ENCODE data around the gene SETD1B. TPM values are rescaled to one million over a fixed set of nuclear protein-coding genes. Genes with fewer than 3 reads are reported as not detected.
A peak's percentile ranks its signal among the peaks of the same experiment; 100 is the strongest.

SETD1B gene
- total RNA-seq, 1 donor from 2014 or later = 1.8 TPM

GRCh38 chr12:121762269-121762668 is 41.5 kb upstream of the SETD1B start:
- no peak for TF ChIP-seq EZH2 (IDR thresholded peaks at IDR 0.05)
- no peak for TF ChIP-seq EZH2phosphoT487 (IDR thresholded peaks at IDR 0.05)
- no peak for TF ChIP-seq CTCF (IDR thresholded peaks at IDR 0.05)

GRCh38 chr12:121764808-121765207 is 39.0 kb upstream of the SETD1B start:
- DNase-seq (ENCODE audit: low spot score) = no peak
- no peaks in the 10 kb centered on the region for H3K36me3 ChIP-seq
- H3K4me1 Mint-ChIP-seq = peaks cover 27% of the 10 kb centered on the region
- no peaks in the 10 kb centered on the region for H3K27me3 ChIP-seq
- H3K4me3 Mint-ChIP-seq = no peak overlapping the region
- TF ChIP-seq CTCF (IDR thresholded peaks at IDR 0.05) (no peak), EZH2phosphoT487 (IDR thresholded peaks at IDR 0.05) (no peak), EZH2 (IDR thresholded peaks at IDR 0.05) (no peak)
- H2AFZ ChIP-seq (replicated peaks) = no peak overlapping the region
- no peak overlapping the region for H3K27ac Mint-ChIP-seq
- no peak overlapping the region for H3K4me2 ChIP-seq
- H3F3A ChIP-seq (ENCODE audit: low read depth) = no peaks in the 10 kb centered on the region
- H3K4me1 ChIP-seq = no peaks in the 10 kb centered on the region
- H4K20me1 ChIP-seq (ENCODE audit: low read depth) = no peaks in the 10 kb centered on the region
- H3K27me3 Mint-ChIP-seq (ENCODE audit: insufficient read depth, low read depth) = peaks cover 5% of the 10 kb centered on the region
- H3K9me3 Mint-ChIP-seq = no peaks in the 10 kb centered on the region
- no peaks in the 10 kb centered on the region for H3K79me2 ChIP-seq (ENCODE audit: low read depth)
- no peak overlapping the region for H3K4me3 ChIP-seq
- peaks cover 3% of the 10 kb centered on the region for H3K36me3 Mint-ChIP-seq
- H3K9ac ChIP-seq = no peak overlapping the region
- no peaks in the 10 kb centered on the region for H3K9me3 ChIP-seq (ENCODE audit: low read depth)
- no peak overlapping the region for H3K27ac ChIP-seq

More at GRCh38 chr12:121762269-121762668, 41.5 kb upstream of the SETD1B start:
- Histone ChIP-seq H3K36me3 (no peaks in the 10 kb centered on the region), H3K27me3 (no peaks in the 10 kb centered on the region), H3K4me3 (no peak overlapping the region), H3F3A (ENCODE audit: low read depth) (no peaks in the 10 kb centered on the region), H3K79me2 (ENCODE audit: low read depth) (no peaks in the 10 kb centered on the region), H2AFZ (replicated peaks) (no peak overlapping the region), H3K27ac (no peak overlapping the region), H3K9ac (no peak overlapping the region), H3K9me3 (ENCODE audit: low read depth) (no peaks in the 10 kb centered on the region), H4K20me1 (ENCODE audit: low read depth) (no peaks in the 10 kb centered on the region), H3K4me2 (no peak overlapping the region), H3K4me1 (no peaks in the 10 kb centered on the region)
- Mint-ChIP-seq H3K27me3 (ENCODE audit: insufficient read depth, low read depth) (peaks cover 7% of the 10 kb centered on the region), H3K27ac (peak overlapping the region; percentile 12), H3K9me3 (no peaks in the 10 kb centered on the region), H3K36me3 (peaks cover 4% of the 10 kb centered on the region), H3K4me3 (no peak overlapping the region), H3K4me1 (peaks cover 17% of the 10 kb centered on the region)
- DNase-seq (ENCODE audit: low spot score) = no peak

GRCh38 chr12:121765573-121765972 is 38.2 kb upstream of the SETD1B start:
- H3K4me3 Mint-ChIP-seq = no peak overlapping the region
- Histone ChIP-seq H3K27ac (no peak overlapping the region), H3K9ac (no peak overlapping the region), H3K9me3 (ENCODE audit: low read depth) (no peaks in the 10 kb centered on the region), H3K4me1 (peaks cover 5% of the 10 kb centered on the region), H3F3A (ENCODE audit: low read depth) (no peaks in the 10 kb centered on the region), H3K4me2 (no peak overlapping the region), H3K36me3 (no peaks in the 10 kb centered on the region), H3K4me3 (no peak overlapping the region), H4K20me1 (ENCODE audit: low read depth) (no peaks in the 10 kb centered on the region), H3K27me3 (no peaks in the 10 kb centered on the region), H3K79me2 (ENCODE audit: low read depth) (no peaks in the 10 kb centered on the region), H2AFZ (replicated peaks) (no peak overlapping the region)
- no peak overlapping the region for H3K27ac Mint-ChIP-seq
- no peak for DNase-seq (ENCODE audit: low spot score)
- no peak for TF ChIP-seq CTCF (IDR thresholded peaks at IDR 0.05)
- TF ChIP-seq EZH2 (IDR thresholded peaks at IDR 0.05) = no peak
- no peak for TF ChIP-seq EZH2phosphoT487 (IDR thresholded peaks at IDR 0.05)
- H3K4me1 Mint-ChIP-seq = peaks cover 33% of the 10 kb centered on the region
- H3K36me3 Mint-ChIP-seq = peaks cover 3% of the 10 kb centered on the region
- H3K9me3 Mint-ChIP-seq = no peaks in the 10 kb centered on the region
- peaks cover 2% of the 10 kb centered on the region for H3K27me3 Mint-ChIP-seq (ENCODE audit: insufficient read depth, low read depth)
